ENCODE data around the gene SUGCT.
A peak's percentile ranks its signal among the peaks of the same experiment; 100 is the strongest.
"Not testable (repeated sequence)": the region's sequence is repeated elsewhere in the genome, so short reads cannot be mapped to it uniquely, and the experiment has no call there.

SUGCT gene

GRCh38 chr7:40134428-40135316 is at the start of gene SUGCT, which contains the start of gene MPLKIP:
TSS of gene SUGCT (plus strand) at chr7:40135005.
TSS of gene MPLKIP (minus strand) at chr7:40134622. CDS start at chr7:40134567, 55 bp downstream.
- DNase-seq = peak; percentile 71

GRCh38 chr7:40092182-40092581 is 42.6 kb upstream of the SUGCT start:
- no peak for DNase-seq

GRCh38 chr7:40093631-40094350 is 41.0 kb upstream of the SUGCT start:
- no peak for DNase-seq

- DNase-seq = no peak
Observed at GRCh38 chr7:40095230-40095629, 39.6 kb upstream of the SUGCT start.

GRCh38 chr7:40095695-40096327 is 39.0 kb upstream of the SUGCT start:
- no peak for DNase-seq

- no peak for DNase-seq
Observed at GRCh38 chr7:40097728-40098127, 37.1 kb upstream of the SUGCT start.

GRCh38 chr7:40098810-40099209 is 36.0 kb upstream of the SUGCT start:
- DNase-seq = no peak

- DNase-seq = no peak
Observed at GRCh38 chr7:40099837-40100236, 35.0 kb upstream of the SUGCT start.

- DNase-seq = no peak
Observed at GRCh38 chr7:40101201-40101600, 33.6 kb upstream of the SUGCT start.

- DNase-seq = no peak
Observed at GRCh38 chr7:40102897-40103296, 31.9 kb upstream of the SUGCT start.

GRCh38 chr7:40105879-40106473 is 28.8 kb upstream of the SUGCT start:
- DNase-seq = no peak

- DNase-seq = no peak
Observed at GRCh38 chr7:40115936-40116335, 18.9 kb upstream of the SUGCT start.

GRCh38 chr7:40117199-40117598 is 17.6 kb upstream of the SUGCT start:
- DNase-seq = not testable (repeated sequence)

GRCh38 chr7:40118201-40118600 is 16.6 kb upstream of the SUGCT start:
- not testable (repeated sequence) for DNase-seq

GRCh38 chr7:40120020-40120419 is 14.8 kb upstream of the SUGCT start:
- DNase-seq = no peak

GRCh38 chr7:40122100-40122939 is 12.5 kb upstream of the SUGCT start:
- not testable (repeated sequence) for DNase-seq

- DNase-seq = no peak
Observed at GRCh38 chr7:40122940-40123254, 11.9 kb upstream of the SUGCT start.

GRCh38 chr7:40133561-40134427 is 1.0 kb upstream of the SUGCT start:
- DNase-seq = no peak

GRCh38 chr7:40135317-40135610 is 459 bp downstream of the SUGCT start:
- no peak for DNase-seq

GRCh38 chr7:40137563-40137962 is 2.8 kb downstream of the SUGCT start:
- DNase-seq = no peak

GRCh38 chr7:40138973-40139372 is 4.2 kb downstream of the SUGCT start:
- no peak for DNase-seq

- DNase-seq = not testable (repeated sequence)
Observed at GRCh38 chr7:40139891-40140290, 5.1 kb downstream of the SUGCT start.

Measured in NCI-H2029 treated with DMSO at 0.1 percent for 48 hours (cell line).